ENCODE measurements around the gene COL23A1. TPM values are rescaled to one million over a fixed set of nuclear protein-coding genes. Genes with fewer than 3 reads are reported as not detected.

COL23A1 gene
- total RNA-seq, 1 experiment from 2014 or later = 0.18 TPM

GRCh38 chr5:178422400-178422775 lies 167.8 kb downstream of the COL23A1 start:
- H3K27me3 Mint-ChIP-seq (ENCODE audit: insufficient read depth, unreplicated experiment) = peaks cover 3% of the 10 kb centered on the region
- H3K36me3 Mint-ChIP-seq (ENCODE audit: insufficient read depth, unreplicated experiment) = no peaks in the 10 kb centered on the region
- H3K27ac Mint-ChIP-seq (ENCODE audit: unreplicated experiment) = no peak overlapping the region
- H3K4me1 Mint-ChIP-seq (ENCODE audit: low read depth, unreplicated experiment) = no peaks in the 10 kb centered on the region
- no peaks in the 10 kb centered on the region for H3K9me3 ChIP-seq
- no peaks in the 10 kb centered on the region for H3K27me3 ChIP-seq (replicated peaks; ENCODE audit: control insufficient read depth, insufficient read depth, low read length)
- no TSS peak for BruUV-seq (replicated peaks)
- no peak for DNase-seq
- H3K36me3 ChIP-seq (ENCODE audit: control insufficient read depth, insufficient read depth, low read length) = no peaks in the 10 kb centered on the region
- H3K4me1 ChIP-seq = no peaks in the 10 kb centered on the region
- no peak overlapping the region for H3K4me3 Mint-ChIP-seq (ENCODE audit: unreplicated experiment)
- intact Hi-C loops (cut with micrococcal nuclease; ENCODE audit: unreplicated experiment) = no loop called here
- no peak for TF ChIP-seq CTCF (IDR thresholded peaks at IDR 0.05; ENCODE audit: insufficient read depth in 1 of 2, low read depth in 1 of 2, low read length in 1 of 2, severe bottlenecking in 1 of 2, unreplicated experiment in 1 of 2)
- H3K9me3 Mint-ChIP-seq (ENCODE audit: unreplicated experiment) = no peaks in the 10 kb centered on the region
- ChIA-PET POLR2A (no interaction called here), CTCF (no interaction called here)
- no peak overlapping the region for H3K4me3 ChIP-seq (ENCODE audit: low read depth, low read length)

GRCh38 chr5:178421699-178422399 lies 168.3 kb downstream of the COL23A1 start:
- Mint-ChIP-seq H3K9me3 (ENCODE audit: unreplicated experiment) (no peaks in the 10 kb centered on the region), H3K36me3 (ENCODE audit: insufficient read depth, unreplicated experiment) (no peaks in the 10 kb centered on the region), H3K4me1 (ENCODE audit: low read depth, unreplicated experiment) (no peaks in the 10 kb centered on the region), H3K27ac (ENCODE audit: unreplicated experiment) (no peak overlapping the region), H3K27me3 (ENCODE audit: insufficient read depth, unreplicated experiment) (peaks cover 3% of the 10 kb centered on the region), H3K4me3 (ENCODE audit: unreplicated experiment) (no peak overlapping the region)
- intact Hi-C loops (cut with micrococcal nuclease; ENCODE audit: unreplicated experiment) = no loop called here
- H3K27me3 ChIP-seq (replicated peaks; ENCODE audit: control insufficient read depth, insufficient read depth, low read length) = no peaks in the 10 kb centered on the region
- H3K9me3 ChIP-seq = no peaks in the 10 kb centered on the region
- POLR2A ChIA-PET = no interaction called here
- DNase-seq = no peak
- H3K36me3 ChIP-seq (ENCODE audit: control insufficient read depth, insufficient read depth, low read length) = no peaks in the 10 kb centered on the region
- H3K4me3 ChIP-seq (ENCODE audit: low read depth, low read length) = no peak overlapping the region
- TF ChIP-seq CTCF (IDR thresholded peaks at IDR 0.05; ENCODE audit: insufficient read depth in 1 of 2, low read depth in 1 of 2, low read length in 1 of 2, severe bottlenecking in 1 of 2, unreplicated experiment in 1 of 2) = no peak
- no TSS peak for BruUV-seq (replicated peaks)
- CTCF ChIA-PET = no interaction called here
- no peaks in the 10 kb centered on the region for H3K4me1 ChIP-seq

GRCh38 chr5:178421128-178421527 lies 169.1 kb downstream of the COL23A1 start:
- H3K4me3 ChIP-seq (ENCODE audit: low read depth, low read length) = no peak overlapping the region
- H3K4me1 ChIP-seq = no peaks in the 10 kb centered on the region
- peaks cover 3% of the 10 kb centered on the region for H3K27me3 Mint-ChIP-seq (ENCODE audit: insufficient read depth, unreplicated experiment)
- DNase-seq = no peak
- no peak overlapping the region for H3K27ac Mint-ChIP-seq (ENCODE audit: unreplicated experiment)
- H3K9me3 Mint-ChIP-seq (ENCODE audit: unreplicated experiment) = no peaks in the 10 kb centered on the region
- no peaks in the 10 kb centered on the region for H3K27me3 ChIP-seq (replicated peaks; ENCODE audit: control insufficient read depth, insufficient read depth, low read length)
- no peak overlapping the region for H3K4me3 Mint-ChIP-seq (ENCODE audit: unreplicated experiment)
- no peaks in the 10 kb centered on the region for H3K36me3 Mint-ChIP-seq (ENCODE audit: insufficient read depth, unreplicated experiment)
- ChIA-PET POLR2A (no interaction called here), CTCF (no interaction called here)
- no peaks in the 10 kb centered on the region for H3K36me3 ChIP-seq (ENCODE audit: control insufficient read depth, insufficient read depth, low read length)
- H3K9me3 ChIP-seq = no peaks in the 10 kb centered on the region
- H3K4me1 Mint-ChIP-seq (ENCODE audit: low read depth, unreplicated experiment) = no peaks in the 10 kb centered on the region
- intact Hi-C loops (cut with micrococcal nuclease; ENCODE audit: unreplicated experiment) = no loop called here
- no TSS peak for BruUV-seq (replicated peaks)
- TF ChIP-seq CTCF (IDR thresholded peaks at IDR 0.05; ENCODE audit: insufficient read depth in 1 of 2, low read depth in 1 of 2, low read length in 1 of 2, severe bottlenecking in 1 of 2, unreplicated experiment in 1 of 2) = no peak

Measured in Caco-2 (cell line).